HEK293 (cell line): ENCODE results near the gene C19orf38.
A peak's percentile ranks its signal among the peaks of the same experiment; 100 is the strongest.

Experiments
- ELK4 ChIP-seq: IDR thresholded peaks from 2 replicates; pipeline ENCODE4 v1.6.1; 2011; ENCODE audit warnings: mild to moderate bottlenecking, low read depth, low read length, borderline replicate concordance
- GLI4 ChIP-seq: fragments of 450-650 bp; formaldehyde crosslinking; IDR thresholded peaks from 2 replicates; pipeline ENCODE4 v1.5.1; 2016; ENCODE audit warnings: missing biosample characterization, missing genetic modification characterization
- GLIS1 ChIP-seq: fragments of 450-650 bp; formaldehyde crosslinking; IDR thresholded peaks from 2 replicates; pipeline ENCODE4 v1.5.1; 2016; ENCODE audit warnings: missing biosample characterization, missing genetic modification characterization
- GLIS2 ChIP-seq: fragments of 450-650 bp; formaldehyde crosslinking; IDR thresholded peaks from 2 replicates; pipeline ENCODE4 v1.5.1; 2016; ENCODE audit warnings: missing biosample characterization, missing genetic modification characterization
- INSM2 ChIP-seq: fragments of 450-650 bp; formaldehyde crosslinking; IDR thresholded peaks from 2 replicates; pipeline ENCODE4 v1.5.1; 2016; ENCODE audit warnings: missing biosample characterization, missing genetic modification characterization
- PRDM1 ChIP-seq: fragments of 450-650 bp; formaldehyde crosslinking; IDR thresholded peaks from 2 replicates; pipeline ENCODE4; 2016; ENCODE audit warnings: missing biosample characterization, missing genetic modification characterization
- SETDB1 ChIP-seq: IDR thresholded peaks from one replicate; pipeline ENCODE4 v1.6.1; 2017; ENCODE audit warnings: mild to moderate bottlenecking, low read length, moderate library complexity, mixed read lengths; ENCODE audit not compliant: insufficient read length
- ZBTB6 ChIP-seq: fragments of 450-650 bp; formaldehyde crosslinking; IDR thresholded peaks from 2 replicates; pipeline ENCODE4 v1.5.1; 2017; ENCODE audit warnings: missing biosample characterization, missing genetic modification characterization
- ZNF10 ChIP-seq: fragments of 450-650 bp; formaldehyde crosslinking; IDR thresholded peaks from 2 replicates; pipeline ENCODE4 v1.5.1; 2017; ENCODE audit warnings: missing biosample characterization, missing genetic modification characterization
- ZNF16 ChIP-seq: fragments of 450-650 bp; formaldehyde crosslinking; IDR thresholded peaks from 2 replicates; pipeline ENCODE4 v1.5.1; 2016; ENCODE audit warnings: low read depth, missing biosample characterization, missing genetic modification characterization
- ZNF202 ChIP-seq: fragments of 450-650 bp; formaldehyde crosslinking; IDR thresholded peaks from 2 replicates; pipeline ENCODE4 v1.5.1; 2016; ENCODE audit warnings: missing biosample characterization, missing genetic modification characterization, borderline replicate concordance
- ZNF311 ChIP-seq: fragments of 450-650 bp; formaldehyde crosslinking; IDR thresholded peaks from 2 replicates; pipeline ENCODE4 v1.5.1; 2017; ENCODE audit warnings: missing biosample characterization, missing genetic modification characterization, borderline replicate concordance
- ZNF391 ChIP-seq: fragments of 450-650 bp; formaldehyde crosslinking; IDR thresholded peaks from 2 replicates; pipeline ENCODE4 v1.5.1; 2016; ENCODE audit warnings: low read depth, missing biosample characterization, missing genetic modification characterization, borderline replicate concordance
- ZNF423 ChIP-seq: fragments of 450-650 bp; formaldehyde crosslinking; IDR thresholded peaks from 2 replicates; pipeline ENCODE4 v1.5.1; 2016; ENCODE audit warnings: missing biosample characterization, missing genetic modification characterization
- ZNF48 ChIP-seq: fragments of 450-650 bp; formaldehyde crosslinking; IDR thresholded peaks from 2 replicates; pipeline ENCODE4 v1.5.1; 2016; ENCODE audit warnings: missing biosample characterization, missing genetic modification characterization
- ZNF513 ChIP-seq: fragments of 450-650 bp; IDR thresholded peaks from 2 replicates; pipeline ENCODE4 v1.5.1; 2018; ENCODE audit warnings: missing biosample characterization, missing genetic modification characterization
- ZNF549 ChIP-seq: fragments of 450-650 bp; IDR thresholded peaks from 2 replicates; pipeline ENCODE4 v1.5.1; 2018; ENCODE audit warnings: missing biosample characterization, missing genetic modification characterization, mild to moderate bottlenecking, inconsistent platforms, moderate library complexity
- ZNF660 ChIP-seq: fragments of 450-650 bp; IDR thresholded peaks from 2 replicates; pipeline ENCODE4 v1.5.1; 2018; ENCODE audit warnings: missing biosample characterization, mild to moderate bottlenecking, missing genetic modification characterization
- ZNF747 ChIP-seq: fragments of 450-650 bp; formaldehyde crosslinking; IDR thresholded peaks from 2 replicates; pipeline ENCODE4 v1.5.1; 2016; ENCODE audit warnings: missing biosample characterization, missing genetic modification characterization
- TF ChIP-seq, protein P1 (sequence below): fragments of 450-650 bp; formaldehyde crosslinking; IDR thresholded peaks from 2 replicates; pipeline ENCODE4 v1.5.1; 2016; ENCODE audit warnings: missing biosample characterization, missing genetic modification characterization
- TF ChIP-seq, protein P2 (sequence below): fragments of 450-650 bp; formaldehyde crosslinking; IDR thresholded peaks from 2 replicates; pipeline ENCODE4 v1.5.1; 2016; ENCODE audit warnings: missing biosample characterization, missing genetic modification characterization
- TF ChIP-seq, protein P3 (sequence below): fragments of 450-650 bp; formaldehyde crosslinking; IDR thresholded peaks from 2 replicates; pipeline ENCODE4 v1.5.1; 2016; ENCODE audit warnings: missing biosample characterization, missing genetic modification characterization
- TF ChIP-seq, protein P4 (sequence below): fragments of 450-650 bp; formaldehyde crosslinking; optimal IDR thresholded peaks from 2 replicates; pipeline ENCODE3; 2016; ENCODE audit warnings: missing biosample characterization, mild to moderate bottlenecking, missing genetic modification characterization

The C19orf38 gene

DNA sequence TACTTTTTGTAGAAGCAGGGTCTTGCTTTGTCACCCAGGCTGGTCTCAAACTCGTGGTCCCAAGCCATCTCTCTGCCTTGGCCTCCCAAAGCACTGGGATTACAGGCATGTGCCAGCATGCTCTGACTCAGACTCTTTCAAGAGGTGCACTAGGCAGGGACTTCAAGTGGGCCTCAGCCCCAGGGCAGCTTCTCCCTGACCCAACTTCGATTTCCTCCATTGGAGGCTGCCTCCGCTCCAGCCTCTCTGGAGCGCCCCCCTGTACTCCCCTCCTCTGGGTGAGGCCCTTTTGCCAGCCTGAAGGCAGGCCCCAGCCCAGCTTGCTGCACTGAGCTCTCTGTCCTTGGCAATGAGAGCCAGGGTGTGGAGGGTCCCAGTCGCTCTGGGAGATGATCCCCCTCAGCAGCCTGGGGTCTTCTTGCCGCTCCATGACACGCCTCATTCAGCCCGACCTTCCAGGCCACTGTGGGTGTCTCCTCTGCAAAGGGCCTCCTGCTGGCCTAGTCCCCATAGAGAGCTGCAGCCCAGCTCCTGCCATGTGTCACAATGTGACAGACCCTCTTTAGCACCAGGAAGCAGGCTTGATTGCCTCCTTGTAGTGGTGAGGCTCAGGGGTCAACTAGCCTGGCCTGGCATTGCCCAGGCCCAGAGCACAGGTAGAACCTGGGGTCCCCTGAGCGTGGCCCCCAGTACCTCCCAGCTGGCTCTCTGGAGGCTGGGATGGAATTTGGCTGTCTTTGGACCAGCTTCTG lies 39.6 kb downstream of the C19orf38 start (continued):
- TF ChIP-seq ZNF48 (no peak), PRDM1 (no peak), GLIS2 (tag by site-specific recombination) (peak; percentile 59), ZBTB6 (tag by site-specific recombination) (no peak), ELK4 (no peak), ZNF549 (tag by site-specific recombination) (no peak), GLIS1 (tag by site-specific recombination) (peak; percentile 72), INSM2 (tag by site-specific recombination) (no peak), ZNF10 (tag by site-specific recombination) (no peak), ZNF391 (tag by site-specific recombination) (no peak), ZNF747 (tag by site-specific recombination) (no peak), ZNF513 (no peak), ZNF311 (tag by site-specific recombination) (no peak), SETDB1 (no peak), ZNF660 (tag by site-specific recombination) (no peak), ZNF202 (tag by site-specific recombination) (no peak), GLI4 (tag by site-specific recombination) (no peak), ZNF423 (tag by site-specific recombination) (no peak), ZNF16 (no peak)
- TF ChIP-seq, protein P1, sequence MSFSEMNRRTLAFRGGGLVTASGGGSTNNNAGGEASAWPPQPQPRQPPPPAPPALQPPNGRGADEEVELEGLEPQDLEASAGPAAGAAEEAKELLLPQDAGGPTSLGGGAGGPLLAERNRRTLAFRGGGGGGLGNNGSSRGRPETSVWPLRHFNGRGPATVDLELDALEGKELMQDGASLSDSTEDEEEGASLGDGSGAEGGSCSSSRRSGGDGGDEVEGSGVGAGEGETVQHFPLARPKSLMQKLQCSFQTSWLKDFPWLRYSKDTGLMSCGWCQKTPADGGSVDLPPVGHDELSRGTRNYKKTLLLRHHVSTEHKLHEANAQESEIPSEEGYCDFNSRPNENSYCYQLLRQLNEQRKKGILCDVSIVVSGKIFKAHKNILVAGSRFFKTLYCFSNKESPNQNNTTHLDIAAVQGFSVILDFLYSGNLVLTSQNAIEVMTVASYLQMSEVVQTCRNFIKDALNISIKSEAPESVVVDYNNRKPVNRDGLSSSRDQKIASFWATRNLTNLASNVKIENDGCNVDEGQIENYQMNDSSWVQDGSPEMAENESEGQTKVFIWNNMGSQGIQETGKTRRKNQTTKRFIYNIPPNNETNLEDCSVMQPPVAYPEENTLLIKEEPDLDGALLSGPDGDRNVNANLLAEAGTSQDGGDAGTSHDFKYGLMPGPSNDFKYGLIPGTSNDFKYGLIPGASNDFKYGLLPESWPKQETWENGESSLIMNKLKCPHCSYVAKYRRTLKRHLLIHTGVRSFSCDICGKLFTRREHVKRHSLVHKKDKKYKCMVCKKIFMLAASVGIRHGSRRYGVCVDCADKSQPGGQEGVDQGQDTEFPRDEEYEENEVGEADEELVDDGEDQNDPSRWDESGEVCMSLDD (tag by site-specific recombination) = 0 out of 2 replicates have a peak, but pooled peaks have one; percentile 36
- TF ChIP-seq, protein P2, sequence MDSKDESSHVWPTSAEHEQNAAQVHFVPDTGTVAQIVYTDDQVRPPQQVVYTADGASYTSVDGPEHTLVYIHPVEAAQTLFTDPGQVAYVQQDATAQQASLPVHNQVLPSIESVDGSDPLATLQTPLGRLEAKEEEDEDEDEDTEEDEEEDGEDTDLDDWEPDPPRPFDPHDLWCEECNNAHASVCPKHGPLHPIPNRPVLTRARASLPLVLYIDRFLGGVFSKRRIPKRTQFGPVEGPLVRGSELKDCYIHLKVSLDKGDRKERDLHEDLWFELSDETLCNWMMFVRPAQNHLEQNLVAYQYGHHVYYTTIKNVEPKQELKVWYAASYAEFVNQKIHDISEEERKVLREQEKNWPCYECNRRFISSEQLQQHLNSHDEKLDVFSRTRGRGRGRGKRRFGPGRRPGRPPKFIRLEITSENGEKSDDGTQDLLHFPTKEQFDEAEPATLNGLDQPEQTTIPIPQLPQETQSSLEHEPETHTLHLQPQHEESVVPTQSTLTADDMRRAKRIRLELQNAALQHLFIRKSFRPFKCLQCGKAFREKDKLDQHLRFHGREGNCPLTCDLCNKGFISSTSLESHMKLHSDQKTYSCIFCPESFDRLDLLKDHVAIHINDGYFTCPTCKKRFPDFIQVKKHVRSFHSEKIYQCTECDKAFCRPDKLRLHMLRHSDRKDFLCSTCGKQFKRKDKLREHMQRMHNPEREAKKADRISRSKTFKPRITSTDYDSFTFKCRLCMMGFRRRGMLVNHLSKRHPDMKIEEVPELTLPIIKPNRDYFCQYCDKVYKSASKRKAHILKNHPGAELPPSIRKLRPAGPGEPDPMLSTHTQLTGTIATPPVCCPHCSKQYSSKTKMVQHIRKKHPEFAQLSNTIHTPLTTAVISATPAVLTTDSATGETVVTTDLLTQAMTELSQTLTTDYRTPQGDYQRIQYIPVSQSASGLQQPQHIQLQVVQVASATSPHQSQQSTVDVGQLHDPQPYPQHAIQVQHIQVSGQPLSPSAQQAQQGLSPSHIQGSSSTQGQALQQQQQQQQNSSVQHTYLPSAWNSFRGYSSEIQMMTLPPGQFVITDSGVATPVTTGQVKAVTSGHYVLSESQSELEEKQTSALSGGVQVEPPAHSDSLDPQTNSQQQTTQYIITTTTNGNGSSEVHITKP = no peak
- TF ChIP-seq, protein P3, sequence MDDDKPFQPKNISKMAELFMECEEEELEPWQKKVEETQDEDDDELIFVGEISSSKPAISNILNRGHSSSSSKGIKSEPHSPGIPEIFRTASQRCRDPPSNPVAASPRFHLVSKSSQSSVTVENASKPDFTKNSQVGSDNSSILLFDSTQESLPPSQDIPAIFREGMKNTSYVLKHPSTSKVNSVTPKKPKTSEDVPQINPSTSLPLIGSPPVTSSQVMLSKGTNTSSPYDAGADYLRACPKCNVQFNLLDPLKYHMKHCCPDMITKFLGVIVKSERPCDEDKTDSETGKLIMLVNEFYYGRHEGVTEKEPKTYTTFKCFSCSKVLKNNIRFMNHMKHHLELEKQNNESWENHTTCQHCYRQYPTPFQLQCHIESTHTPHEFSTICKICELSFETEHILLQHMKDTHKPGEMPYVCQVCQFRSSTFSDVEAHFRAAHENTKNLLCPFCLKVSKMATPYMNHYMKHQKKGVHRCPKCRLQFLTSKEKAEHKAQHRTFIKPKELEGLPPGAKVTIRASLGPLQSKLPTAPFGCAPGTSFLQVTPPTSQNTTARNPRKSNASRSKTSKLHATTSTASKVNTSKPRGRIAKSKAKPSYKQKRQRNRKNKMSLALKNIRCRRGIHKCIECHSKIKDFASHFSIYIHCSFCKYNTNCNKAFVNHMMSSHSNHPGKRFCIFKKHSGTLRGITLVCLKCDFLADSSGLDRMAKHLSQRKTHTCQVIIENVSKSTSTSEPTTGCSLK = no peak
- TF ChIP-seq, protein P4, sequence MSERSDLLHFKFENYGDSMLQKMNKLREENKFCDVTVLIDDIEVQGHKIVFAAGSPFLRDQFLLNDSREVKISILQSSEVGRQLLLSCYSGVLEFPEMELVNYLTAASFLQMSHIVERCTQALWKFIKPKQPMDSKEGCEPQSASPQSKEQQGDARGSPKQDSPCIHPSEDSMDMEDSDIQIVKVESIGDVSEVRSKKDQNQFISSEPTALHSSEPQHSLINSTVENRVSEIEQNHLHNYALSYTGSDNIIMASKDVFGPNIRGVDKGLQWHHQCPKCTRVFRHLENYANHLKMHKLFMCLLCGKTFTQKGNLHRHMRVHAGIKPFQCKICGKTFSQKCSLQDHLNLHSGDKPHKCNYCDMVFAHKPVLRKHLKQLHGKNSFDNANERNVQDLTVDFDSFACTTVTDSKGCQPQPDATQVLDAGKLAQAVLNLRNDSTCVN = no peak
